Peyer's patch (tissue), 4 donors: ENCODE results near the gene MYRIP. TPM values are rescaled to one million over a fixed set of nuclear protein-coding genes. Genes with fewer than 3 reads are reported as not detected.

ENCODE experiments used
- DNase-seq, 3 donors: peaks; one replicate each; pipeline ENCODE4 v3.0.0-alpha.2; 2017 to 2019
- H3K27ac ChIP-seq, 4 donors: fragments of 200-600 bp; sonication (generic); one replicate each; pipeline ENCODE4 v1.5.1; 2016 to 2019
- H3K27me3 ChIP-seq, 2 donors: fragments of 200-600 bp; sonication (generic); one replicate each; pipeline ENCODE4 v1.5.1; 2019
- H3K36me3 ChIP-seq, 3 donors: fragments of 200-600 bp; sonication (generic); one replicate each; pipeline ENCODE4 v1.5.1; 2016 to 2019
- H3K4me1 ChIP-seq, 4 donors: fragments of 200-600 bp; sonication (generic); one replicate each; pipeline ENCODE4 v1.5.1; 2016 to 2019
- H3K4me3 ChIP-seq, 4 donors: fragments of 200-600 bp; sonication (generic); 1 replicate in 3 of 4; 2 replicates in 1 of 4; pipeline ENCODE4 v1.5.1; 2016 to 2019; ENCODE audit warnings: mild to moderate bottlenecking in 1 of 4
- H3K9me3 ChIP-seq, 4 donors: fragments of 200-600 bp; sonication (generic); one replicate each; pipeline ENCODE4 v1.5.1; 2016 to 2019; ENCODE audit warnings: mild to moderate bottlenecking in 1 of 4
- POLR2A ChIP-seq, 2 donors: fragments of 450-650 bp; IDR thresholded peaks; one replicate each; pipeline ENCODE4 v1.5.1; 2017; ENCODE audit warnings: antibody characterized with exemption in 2 of 2, mild to moderate bottlenecking in 2 of 2, moderate library complexity in 2 of 2
- small RNA-seq, 2 donors: library from RNA; depleted of rRNA; stranded (forward); fragments of <200 nt; gene quantifications; one replicate each; pipeline ENCODE3, GENCODE V24; 2016
- total RNA-seq, 4 donors: library from RNA; depleted of rRNA; stranded (reverse); fragments of >200 nt; gene quantifications; one replicate each; pipeline ENCODE4 v1.1.0, GENCODE V29; 2016
- TF ChIP-seq, protein P1 (sequence below), 6 experiments: fragments of 450-650 bp in 4 of 6; fragments of 200-600 bp in 2 of 6; sonication (generic) in 1 of 6; IDR thresholded peaks; one replicate each; pipeline ENCODE4 v1.5.1; 2017 to 2019; ENCODE audit warnings: antibody characterized with exemption in 6 of 6, mild to moderate bottlenecking in 3 of 6, moderate library complexity in 1 of 6

The MYRIP gene
- total RNA-seq, 4 donors from 2014 or later = 6.0 to 12.4 (median 8.3) TPM

DNA sequence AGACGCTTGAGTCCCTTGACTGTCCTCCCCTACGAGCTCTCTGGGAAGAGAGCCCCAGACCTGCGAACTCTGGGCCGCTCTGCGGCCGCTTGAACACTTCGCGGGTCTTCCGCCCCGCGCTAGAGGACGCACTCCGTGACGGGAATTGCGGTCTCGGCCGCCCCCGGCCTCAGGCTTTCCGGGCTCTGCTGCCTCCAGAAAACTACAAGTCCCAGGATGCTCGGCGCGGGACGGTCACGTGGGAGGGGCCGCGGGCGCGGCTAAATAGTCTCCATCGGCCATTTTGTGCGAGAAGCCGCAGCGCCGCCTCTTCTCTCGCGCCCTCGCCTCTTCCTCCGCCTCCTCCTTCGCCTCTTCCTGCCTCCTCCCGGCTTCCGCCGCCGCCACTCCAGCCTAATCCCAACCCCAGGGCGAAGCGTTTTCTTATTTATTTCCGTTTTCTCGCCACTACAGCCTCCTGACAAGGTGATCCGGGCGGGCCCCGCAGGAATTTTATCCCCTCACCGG, 500.1 kb downstream of the MYRIP start, which contains the start of gene EIF1B:
TSS of gene EIF1B (plus strand) at position 290 of the 507 bp plus-strand sequence. CDS start 235 bp downstream, outside the sequence.
- peak within 1 kb of the TSS; percentile 88 to 99 (median 94) for H3K4me3 ChIP-seq
- H3K36me3 ChIP-seq = peaks cover 0 to 30% (median 0%) of the 10 kb centered on the region in 3 donors
- peaks cover 0 to 33% (median 0%) of the 10 kb centered on the region in 4 donors for H3K4me1 ChIP-seq
- TF ChIP-seq POLR2A (IDR thresholded peaks at IDR 0.05) = peak; percentile 85 to 98
- TF ChIP-seq, protein P1, sequence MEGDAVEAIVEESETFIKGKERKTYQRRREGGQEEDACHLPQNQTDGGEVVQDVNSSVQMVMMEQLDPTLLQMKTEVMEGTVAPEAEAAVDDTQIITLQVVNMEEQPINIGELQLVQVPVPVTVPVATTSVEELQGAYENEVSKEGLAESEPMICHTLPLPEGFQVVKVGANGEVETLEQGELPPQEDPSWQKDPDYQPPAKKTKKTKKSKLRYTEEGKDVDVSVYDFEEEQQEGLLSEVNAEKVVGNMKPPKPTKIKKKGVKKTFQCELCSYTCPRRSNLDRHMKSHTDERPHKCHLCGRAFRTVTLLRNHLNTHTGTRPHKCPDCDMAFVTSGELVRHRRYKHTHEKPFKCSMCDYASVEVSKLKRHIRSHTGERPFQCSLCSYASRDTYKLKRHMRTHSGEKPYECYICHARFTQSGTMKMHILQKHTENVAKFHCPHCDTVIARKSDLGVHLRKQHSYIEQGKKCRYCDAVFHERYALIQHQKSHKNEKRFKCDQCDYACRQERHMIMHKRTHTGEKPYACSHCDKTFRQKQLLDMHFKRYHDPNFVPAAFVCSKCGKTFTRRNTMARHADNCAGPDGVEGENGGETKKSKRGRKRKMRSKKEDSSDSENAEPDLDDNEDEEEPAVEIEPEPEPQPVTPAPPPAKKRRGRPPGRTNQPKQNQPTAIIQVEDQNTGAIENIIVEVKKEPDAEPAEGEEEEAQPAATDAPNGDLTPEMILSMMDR (IDR thresholded peaks at IDR 0.05) = peak; percentile 82 to 95 (median 91)
- no peaks in the 10 kb centered on the region for H3K27me3 ChIP-seq
- peak; percentile 98 to 100 (median 99) for DNase-seq
- H3K27ac ChIP-seq = peak within 1 kb of the TSS; percentile 83 to 96 (median 94)
- H3K9me3 ChIP-seq = no peaks in the 10 kb centered on the region

Small RNA genes within 50 kb of the gene (small RNA-seq; reads per million reads assigned to genes)
- 0 reads per million in 2 donors for gene RF00264
- 0 reads per million in 2 donors for gene RN7SL411P
- gene RNU4-56P = 0 reads per million in 2 donors
